NCI-H748 (cell line): ENCODE measurements around the gene MMP21.

Experiments
- DNase-seq: peaks from one replicate; lab custom pipeline; 2025; ENCODE audit not compliant: unreplicated experiment; lab: John Stamatoyannopoulos, UW

MMP21 gene, protein sequence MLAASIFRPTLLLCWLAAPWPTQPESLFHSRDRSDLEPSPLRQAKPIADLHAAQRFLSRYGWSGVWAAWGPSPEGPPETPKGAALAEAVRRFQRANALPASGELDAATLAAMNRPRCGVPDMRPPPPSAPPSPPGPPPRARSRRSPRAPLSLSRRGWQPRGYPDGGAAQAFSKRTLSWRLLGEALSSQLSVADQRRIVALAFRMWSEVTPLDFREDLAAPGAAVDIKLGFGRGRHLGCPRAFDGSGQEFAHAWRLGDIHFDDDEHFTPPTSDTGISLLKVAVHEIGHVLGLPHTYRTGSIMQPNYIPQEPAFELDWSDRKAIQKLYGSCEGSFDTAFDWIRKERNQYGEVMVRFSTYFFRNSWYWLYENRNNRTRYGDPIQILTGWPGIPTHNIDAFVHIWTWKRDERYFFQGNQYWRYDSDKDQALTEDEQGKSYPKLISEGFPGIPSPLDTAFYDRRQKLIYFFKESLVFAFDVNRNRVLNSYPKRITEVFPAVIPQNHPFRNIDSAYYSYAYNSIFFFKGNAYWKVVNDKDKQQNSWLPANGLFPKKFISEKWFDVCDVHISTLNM

DNA sequence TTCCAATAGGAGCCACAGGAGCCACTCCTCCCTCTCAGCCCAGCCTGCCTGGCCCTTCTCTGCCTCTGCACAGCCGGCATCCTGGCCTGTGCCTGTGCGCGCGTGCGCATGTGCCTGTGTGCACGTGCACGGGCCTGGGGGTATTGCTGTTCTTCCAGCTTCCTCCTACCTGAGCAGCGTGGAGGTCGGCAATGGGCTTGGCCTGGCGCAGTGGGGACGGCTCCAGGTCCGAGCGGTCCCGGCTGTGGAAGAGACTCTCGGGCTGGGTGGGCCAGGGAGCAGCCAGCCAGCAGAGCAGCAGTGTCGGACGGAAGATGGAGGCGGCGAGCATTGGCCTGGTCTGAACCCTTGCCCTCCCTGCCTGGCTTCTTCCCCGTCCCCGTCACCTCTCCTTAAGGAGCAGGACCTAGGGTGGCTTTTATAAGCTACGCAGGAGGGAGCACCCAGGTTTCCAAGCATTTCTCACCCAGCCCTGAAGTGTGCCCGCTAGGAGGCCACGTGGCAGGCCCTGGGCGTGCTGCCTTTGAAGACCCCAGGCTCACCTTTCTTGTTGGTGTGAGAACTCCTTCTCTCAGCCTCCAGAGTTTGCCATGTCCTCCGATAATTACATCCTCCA lies at the start of gene MMP21:
Gene MMP21, minus strand, starts transcription at position 331 of the 616 bp plus-strand sequence. Its CDS starts 0 bp downstream, at position 331.
- DNase-seq = no peak

DNA sequence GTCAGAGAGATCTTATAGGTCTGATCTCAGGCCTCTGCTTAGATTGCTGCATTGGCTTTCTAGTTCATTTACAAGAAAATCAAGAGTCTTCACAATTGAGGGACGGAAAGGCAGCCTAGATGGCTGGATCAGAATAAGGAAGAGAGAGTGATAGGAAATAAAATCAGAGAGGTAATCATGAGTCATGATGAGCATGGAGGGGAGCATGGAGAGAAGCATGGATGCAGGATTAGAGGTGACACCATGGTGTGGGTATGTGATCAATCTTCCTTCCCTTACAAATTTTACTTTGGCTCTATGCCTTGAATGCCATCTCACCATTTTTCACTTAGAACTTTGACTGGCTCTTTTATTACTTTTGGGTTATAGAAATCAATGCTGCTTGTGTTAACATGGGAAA lies 49.1 kb upstream of the MMP21 start:
- DNase-seq = no peak

DNA sequence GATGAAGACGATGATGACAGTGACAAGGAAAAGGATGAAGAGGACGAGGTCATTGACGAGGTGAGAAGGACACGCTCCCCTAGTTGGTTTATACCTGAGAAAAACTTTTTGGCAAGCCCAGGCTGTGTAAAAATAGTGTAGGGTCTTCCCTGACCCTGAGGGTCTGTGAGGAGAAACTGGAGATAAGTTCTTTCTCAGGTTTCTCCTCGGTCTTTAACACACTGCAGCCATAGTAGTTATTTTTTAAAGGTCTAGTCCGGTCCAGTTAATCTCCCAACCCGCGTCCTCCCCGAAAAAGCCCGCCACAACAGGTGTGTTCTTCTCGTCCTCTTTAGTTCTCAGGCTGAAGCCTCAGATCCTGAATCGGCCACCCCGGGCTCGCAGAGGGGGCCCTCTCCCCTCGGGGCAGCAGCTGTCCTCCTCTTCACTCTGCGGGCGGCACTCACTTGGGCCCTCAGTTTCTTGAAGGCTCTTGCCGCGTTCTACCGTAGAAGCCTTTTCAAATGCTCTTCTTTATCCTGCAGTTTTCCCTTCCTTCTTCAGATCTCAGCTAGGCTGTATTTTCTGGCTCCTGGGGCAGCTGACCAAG lies 48.1 kb upstream of the MMP21 start:
- DNase-seq = peak; percentile 17

DNA sequence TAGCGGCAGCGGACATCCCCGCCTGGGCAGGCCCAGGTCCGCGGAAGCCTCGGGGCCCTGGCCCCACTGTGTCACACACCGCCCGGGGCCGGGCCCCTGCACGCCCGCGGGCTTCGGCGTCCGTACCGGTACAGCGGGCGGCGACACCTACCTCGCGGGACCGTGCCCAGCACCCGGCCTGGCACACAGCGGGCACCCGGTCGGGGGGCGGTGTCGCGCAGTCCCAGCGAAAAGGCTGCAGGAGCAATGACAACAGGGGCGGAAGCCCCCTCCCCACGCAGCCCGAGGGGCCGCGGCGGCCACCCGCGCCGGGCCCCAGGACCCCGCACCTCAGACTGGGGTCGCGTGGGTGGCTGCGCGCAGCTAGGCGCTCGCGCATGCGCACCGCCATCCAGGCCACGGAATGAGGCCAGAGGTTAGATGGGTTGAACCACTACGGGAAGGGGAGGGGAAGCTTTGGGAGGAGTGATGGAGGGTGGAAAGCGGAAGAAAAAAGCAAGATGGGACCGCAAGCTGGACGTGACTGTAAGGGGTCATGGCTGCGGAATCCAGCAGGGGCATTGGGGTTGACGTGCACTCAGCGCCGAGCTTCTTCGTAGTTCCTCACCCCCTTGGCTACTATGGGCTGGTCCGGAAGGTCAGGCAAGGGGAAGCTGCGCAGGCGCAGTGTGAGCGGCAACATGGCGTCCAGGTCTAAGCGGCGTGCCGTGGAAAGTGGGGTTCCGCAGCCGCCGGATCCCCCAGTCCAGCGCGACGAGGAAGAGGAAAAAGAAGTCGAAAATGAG lies 47.4 kb upstream of the MMP21 start, which contains the start of the genes BCCIP and UROS:
Gene BCCIP, plus strand, starts transcription at position 669 of the 785 bp plus-strand sequence. Its CDS starts 12 bp downstream, at position 681.
Gene UROS, minus strand, starts transcription at position 381 of the 785 bp plus-strand sequence. CDS start 6,759 bp downstream, outside the sequence.
- DNase-seq = peak; percentile 87

DNA sequence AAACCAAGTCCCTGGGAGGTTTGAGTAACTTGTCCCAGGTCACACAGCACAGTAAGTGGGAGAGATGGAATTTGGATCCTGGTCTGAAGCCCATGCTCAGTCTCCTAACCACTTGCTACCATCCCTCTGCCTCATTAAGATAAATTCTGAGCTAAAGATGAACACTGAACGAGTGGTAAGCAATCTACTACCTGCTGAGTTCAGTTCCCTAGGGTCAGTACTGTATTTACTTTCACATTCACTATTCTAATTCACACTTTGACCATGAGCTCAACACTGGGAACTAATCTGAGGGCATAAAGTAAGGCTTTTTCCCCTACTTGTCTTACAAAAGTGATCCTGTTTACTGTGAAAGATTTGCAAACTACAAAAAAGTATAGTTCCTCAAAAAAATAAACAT lies 45.1 kb upstream of the MMP21 start:
- no peak for DNase-seq

DNA sequence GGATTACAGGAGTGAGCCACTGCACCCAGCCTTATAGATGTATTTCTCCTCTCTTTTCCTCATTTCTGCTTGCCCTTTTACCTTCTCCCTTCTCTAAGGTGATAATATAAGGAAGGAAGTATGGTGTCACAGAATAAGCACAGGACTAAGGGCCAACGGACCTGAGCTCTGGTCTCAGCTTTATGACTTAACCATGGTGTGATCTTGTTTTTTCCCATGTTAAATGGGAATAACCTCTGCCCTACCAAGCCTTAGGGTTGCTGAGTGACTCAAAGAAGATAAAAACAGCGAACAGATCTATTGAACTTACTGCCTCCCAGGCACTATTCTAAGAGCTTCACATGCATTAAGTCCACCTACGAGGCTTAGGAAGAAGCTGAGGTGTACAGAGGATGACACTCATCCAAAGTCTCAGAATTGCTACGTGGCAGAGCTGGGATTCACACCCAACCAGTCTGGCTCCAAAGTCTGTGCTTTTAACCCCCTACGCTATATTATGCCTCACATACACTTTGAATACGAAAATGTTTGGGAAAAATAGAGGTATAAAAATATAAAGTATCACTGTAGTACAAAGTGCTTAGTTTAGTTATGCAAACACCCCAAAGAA lies 41.8 kb upstream of the MMP21 start:
- no peak for DNase-seq

DNA sequence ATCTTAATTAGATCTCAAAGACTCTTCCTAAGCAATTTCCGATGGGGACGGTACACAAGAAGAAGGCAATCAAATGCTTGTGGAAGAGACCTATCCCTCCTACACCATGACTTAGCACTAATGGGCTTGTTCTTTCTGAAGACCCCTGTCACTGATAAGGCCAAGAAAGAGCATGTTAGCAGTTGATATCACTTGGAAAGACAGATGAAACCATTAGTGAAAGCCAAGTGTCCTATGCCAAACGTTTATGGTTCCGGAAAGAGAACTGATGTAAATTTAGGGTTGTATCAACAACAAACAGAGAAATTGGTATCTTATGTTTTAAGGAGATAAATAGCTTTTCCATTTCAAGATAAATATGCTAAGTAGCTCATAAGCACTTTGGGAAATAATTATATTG lies 40.9 kb upstream of the MMP21 start:
- DNase-seq = no peak

DNA sequence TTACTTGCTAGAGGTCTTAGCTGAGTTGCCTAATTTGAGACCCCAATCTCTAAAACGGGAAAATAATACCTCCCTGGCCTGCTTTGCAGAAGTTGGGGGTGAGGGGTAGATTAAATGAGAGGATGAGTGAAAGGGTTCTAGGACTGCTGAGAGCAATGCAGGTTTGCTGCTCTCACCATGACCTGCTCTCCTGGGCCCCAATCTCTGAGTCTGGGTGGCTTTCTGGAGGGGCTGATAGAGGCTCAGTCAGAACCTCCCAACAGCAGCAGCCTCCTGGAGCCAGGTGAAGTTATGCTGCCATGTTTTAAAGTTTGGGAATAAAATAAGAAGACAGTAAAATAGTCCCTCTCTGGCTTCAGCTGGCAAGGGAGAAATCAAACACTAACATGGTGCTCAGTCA lies 40.1 kb upstream of the MMP21 start:
- DNase-seq = no peak

DNA sequence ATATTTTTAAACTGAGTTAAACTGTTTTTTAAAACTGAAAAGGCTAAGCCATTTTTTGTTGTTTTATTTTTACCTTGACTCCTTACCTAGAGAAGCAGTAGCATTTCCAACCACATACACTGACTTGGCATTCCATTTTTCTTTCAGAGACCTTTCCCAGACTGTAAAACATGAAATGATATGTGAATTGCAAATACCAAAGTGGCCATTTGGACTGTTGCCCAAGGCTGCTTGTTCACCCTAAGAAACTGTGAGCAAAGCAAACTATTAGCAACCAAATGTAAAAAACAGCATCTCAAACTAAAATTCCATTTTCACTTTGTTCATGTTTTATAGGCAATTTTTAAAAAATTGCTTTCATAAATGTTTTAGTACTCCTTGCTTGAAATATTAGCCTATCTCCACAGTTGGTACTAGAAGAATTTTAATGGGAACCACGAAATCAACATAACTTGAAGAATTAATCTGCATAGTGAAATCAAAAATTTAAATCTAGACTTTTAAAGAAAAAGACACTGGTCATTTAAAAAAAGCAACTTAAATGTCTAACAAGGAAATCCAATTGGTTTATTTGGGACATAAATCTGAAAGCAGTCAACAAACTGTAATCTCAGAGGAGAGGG lies 36.6 kb upstream of the MMP21 start:
- DNase-seq = no peak

DNA sequence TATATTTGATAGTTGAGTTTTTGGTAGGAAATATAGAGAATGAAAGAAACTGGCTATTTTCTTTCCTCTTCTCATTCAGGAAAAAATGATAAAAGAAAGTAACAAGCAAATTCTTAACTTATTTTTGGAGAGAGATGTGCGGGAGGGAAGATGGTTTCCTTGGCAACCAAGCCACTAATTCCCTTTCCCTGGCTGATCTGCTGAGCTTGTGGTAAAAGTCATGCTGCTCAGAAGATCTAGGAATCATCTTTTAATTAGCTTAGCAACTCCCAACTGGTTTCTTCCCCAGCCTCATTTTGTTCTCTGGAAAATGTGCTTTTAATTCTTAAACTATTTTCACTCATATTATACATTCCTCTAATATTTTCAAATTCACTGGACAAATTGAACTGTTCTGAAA lies 35.6 kb upstream of the MMP21 start:
- DNase-seq = no peak

DNA sequence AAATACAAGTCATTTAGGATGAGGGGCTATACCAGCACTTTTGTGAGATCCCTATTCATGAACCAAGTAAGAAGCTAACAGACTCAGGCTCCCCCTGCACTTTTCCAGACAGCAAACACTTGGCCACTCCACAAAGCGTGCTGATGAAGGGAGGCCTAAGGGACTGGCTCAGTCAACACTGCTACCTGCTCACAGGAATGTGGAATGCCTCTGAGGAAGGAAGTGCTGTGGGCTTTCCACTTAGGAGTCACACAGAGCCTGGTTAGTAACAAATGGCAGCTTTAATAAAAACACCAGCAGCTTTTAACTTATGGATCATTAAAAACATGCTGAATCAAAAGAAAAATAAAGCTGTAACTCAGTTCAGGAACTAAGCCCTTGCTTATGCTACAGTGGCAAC lies 32.4 kb upstream of the MMP21 start:
- no peak for DNase-seq

DNA sequence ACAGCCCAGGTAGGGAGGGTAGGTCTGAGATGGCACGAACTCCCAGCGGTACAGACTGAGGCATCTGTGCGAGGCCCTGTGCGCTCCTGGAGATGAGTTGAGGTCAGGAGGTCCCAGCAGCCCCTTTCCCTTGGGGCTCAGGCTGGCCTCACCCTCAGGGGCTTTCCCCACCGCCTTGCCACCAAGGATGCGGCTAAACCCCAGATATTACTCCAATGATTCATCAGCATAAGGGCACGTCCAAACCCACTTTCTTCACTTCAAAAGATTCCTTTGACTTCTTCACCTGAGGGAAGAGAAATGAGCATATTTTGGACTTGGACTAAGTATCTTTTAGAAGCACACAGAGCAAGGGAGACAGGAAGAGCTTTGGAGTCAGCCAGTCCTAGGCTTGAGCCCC lies 27.1 kb upstream of the MMP21 start:
- no peak for DNase-seq

DNA sequence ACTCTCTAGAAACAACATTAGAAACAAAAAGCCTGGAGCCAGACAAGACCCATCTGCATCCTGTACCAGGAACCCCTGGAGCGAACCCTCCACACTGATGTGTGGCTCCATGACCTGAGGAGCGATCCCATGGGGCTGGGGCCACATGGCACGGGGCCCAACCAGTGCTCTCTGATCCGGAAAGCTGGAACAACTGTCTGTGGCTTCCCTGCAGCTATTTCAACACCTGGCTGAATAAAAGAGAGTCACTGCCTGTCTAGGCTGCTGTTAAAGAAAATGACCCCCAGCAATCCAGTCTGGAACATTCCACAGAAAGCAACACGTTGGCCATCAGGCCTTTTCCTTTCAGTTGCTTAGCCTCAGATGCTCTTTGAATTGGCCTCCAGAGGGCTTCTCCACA lies 26.5 kb upstream of the MMP21 start:
- no peak for DNase-seq

DNA sequence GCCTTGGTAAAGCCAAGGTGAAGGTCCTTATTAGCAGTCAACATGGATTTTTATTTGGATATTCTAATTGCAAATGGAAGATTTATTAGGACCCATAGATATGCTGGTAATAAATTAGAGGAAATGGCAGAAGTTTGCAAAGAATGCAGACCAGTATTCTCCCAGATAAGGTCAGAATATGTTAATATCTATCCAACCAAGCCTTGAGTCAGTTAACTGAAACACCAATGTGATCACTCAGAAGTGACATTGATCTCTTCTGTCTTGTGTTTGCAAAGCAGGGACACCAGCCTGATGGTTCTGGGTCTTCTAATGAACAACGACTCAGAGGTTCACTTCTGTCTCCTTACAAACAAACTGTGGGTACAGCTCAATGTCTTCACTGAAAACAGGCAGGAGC lies 26.0 kb upstream of the MMP21 start:
- no peak for DNase-seq

DNA sequence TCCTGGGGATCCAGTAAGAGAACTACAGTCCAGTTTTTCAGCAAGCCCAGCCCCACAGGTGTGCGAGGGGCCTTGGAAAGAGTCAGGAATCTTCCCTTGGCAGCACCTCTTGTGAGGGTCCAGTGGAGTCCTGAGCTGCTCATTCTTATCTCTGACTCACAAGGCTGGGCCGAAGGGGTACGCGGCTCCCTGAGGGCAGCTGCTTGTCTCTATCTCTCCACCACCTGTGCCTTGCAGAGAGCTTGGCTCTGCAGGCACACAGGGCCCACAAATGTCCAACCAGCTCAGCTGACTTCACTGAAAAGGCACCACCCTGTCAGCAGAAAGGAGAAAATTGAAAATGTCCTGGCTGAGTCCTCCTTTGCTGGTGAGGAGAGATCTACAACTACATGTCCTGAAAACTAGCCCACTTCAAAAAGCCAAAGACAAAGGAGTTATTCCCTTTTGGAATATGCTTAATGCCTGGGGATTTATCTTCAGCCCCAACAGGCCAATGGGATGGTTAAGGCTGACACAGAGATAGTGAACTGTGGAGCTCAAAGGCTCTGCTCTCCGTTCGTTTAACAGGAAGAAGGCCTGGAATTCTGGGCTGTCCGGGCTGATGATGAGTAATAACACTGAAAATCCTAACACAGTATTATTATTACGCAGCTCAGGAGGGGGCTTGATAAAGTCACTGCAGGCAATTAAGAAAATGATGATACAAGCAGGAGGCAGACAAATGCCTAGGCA lies 24.0 kb upstream of the MMP21 start:
- no peak for DNase-seq

DNA sequence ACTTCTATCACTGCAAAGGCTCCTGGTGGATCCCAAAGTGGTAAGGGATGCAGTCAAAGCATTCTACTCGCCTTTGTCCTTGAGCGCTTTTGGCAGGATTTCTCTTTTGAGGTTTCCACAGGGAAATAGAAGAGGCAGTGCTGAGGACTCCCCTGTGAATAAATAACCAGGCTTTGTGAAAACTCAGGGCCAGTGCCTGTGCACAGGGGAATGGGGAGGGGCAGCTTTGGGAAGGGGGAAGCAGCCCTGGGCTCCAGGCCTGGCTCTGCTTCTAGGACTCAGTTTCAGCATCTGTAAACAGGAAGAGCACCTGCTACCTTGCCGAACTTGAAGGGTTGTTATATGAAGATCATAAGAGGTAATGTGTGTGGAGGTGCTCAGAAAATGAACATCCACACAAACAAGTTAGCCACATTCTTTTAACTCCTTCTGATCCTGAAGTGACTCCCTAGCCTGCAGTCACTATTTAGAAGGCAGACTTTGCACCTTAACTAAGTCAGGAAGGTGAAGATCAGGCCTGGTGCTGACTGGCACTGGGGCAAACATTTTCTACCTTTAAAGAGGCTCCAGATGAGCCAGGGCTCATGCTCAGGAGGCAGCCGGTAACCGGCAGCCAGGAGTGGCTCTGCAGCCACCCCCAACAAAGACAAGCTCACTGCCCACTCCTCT lies 22.5 kb upstream of the MMP21 start:
- no peak for DNase-seq

DNA sequence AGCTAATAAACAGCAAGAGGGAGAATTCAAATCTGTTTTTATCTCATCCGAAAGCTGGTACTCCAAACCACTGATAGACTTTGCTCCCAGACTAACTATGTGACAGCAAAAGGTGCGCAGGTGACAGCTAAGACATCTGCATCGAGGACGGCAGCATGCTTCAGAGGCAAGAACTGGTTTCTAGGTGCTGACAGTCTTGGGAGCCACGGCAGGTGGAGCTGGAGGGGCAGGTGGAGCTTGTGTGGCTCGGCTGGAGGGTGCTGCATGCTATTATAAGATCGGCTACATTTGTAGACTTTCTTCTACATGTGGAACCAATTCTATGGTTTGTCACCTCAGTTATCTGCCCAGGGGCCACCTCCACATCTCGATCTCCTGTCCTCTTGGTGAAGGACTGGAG lies 21.8 kb upstream of the MMP21 start:
- no peak for DNase-seq

DNA sequence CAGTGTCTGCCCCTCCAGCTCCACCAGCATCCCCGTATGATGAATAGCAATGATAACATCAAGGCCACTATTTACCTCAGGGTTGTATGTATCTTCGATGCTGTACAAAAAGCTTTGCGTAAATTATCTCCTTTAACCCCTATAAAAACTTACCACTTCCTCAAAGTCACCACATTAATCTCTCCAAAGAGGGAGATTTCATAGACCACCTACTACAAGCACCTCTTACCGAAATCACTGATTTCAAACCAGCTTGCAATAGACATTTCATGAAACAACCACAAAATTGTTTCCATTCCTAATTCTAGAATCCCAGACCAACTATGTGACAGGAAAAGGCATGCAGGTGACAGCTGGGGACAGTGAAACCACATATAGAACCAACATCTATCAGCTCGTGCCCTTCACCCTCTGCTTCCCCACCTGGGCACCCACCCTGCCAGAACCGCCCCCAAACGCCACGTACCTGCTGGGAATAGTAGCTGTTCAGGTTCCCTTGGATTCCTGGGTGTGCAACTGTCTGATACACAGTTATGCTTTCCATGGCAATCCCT lies 20.1 kb upstream of the MMP21 start:
- no peak for DNase-seq

DNA sequence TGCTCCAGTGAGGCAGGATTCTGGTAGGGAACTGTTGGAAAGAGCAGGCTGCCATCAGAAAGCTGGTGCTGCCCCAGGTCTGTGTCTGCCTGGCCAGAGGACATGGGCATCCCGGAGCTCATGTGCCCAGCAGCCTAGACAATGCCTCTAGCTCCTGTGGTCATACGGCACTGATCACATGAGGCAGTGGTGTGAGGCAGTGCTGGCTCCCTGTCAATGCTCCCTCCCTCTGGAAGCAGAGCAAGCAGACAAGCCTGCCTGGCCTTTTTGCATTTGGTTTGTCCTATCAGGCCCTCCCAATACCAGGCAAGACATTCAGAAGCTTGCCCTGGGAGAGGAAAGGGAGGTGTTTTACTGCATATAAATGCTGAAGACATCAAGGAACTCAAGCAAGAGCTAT lies 19.5 kb upstream of the MMP21 start:
- DNase-seq = no peak
